Left lung (tissue), 10 donors: ENCODE results near the gene ABCA7. TPM values are rescaled to one million over a fixed set of nuclear protein-coding genes. Genes with fewer than 3 reads are reported as not detected.

Experiments
- ATAC-seq: fragments of 200-7000 bp; cut with Tn5 transposase; one replicate; pipeline ENCODE4 v1.9.1; 2020; ENCODE audit warnings: moderate library complexity
- DNase-seq, 4 donors: peaks; one replicate each; pipeline ENCODE4 v3.0.0-alpha.2; 2013 to 2020
- H3K27ac ChIP-seq, 2 donors: fragments of 200-600 bp; sonication (generic) in 1 of 2; one replicate each; pipeline versions ENCODE4 v1.5.0 to v1.8.0; 2020 to 2021
- H3K27me3 ChIP-seq, 2 donors: fragments of 200-600 bp; sonication (generic) in 1 of 2; one replicate each; pipeline versions ENCODE4 v1.5.0 to v1.8.0; 2020 to 2021
- H3K36me3 ChIP-seq, 2 donors: fragments of 200-600 bp; sonication (generic) in 1 of 2; one replicate each; pipeline versions ENCODE4 v1.5.0 to v1.8.0; 2020 to 2021
- H3K4me1 ChIP-seq, 2 donors: fragments of 200-600 bp; one replicate each; pipeline ENCODE4 v1.8.0; 2021
- H3K4me3 ChIP-seq, 2 donors: fragments of 200-600 bp; sonication (generic) in 1 of 2; one replicate each; pipeline versions ENCODE4 v1.5.0 to v1.8.0; 2020 to 2021; ENCODE audit warnings: mild to moderate bottlenecking in 1 of 2
- H3K9me3 ChIP-seq, 2 donors: fragments of 200-600 bp; sonication (generic) in 1 of 2; one replicate each; pipeline versions ENCODE4 v1.5.0 to v1.8.0; 2020 to 2021
- CTCF ChIP-seq, 2 donors: fragments of 200-600 bp; sonication (generic) in 1 of 2; IDR thresholded peaks; one replicate each; pipeline versions ENCODE4 v1.5.0 to v1.8.0; 2021; ENCODE audit warnings: antibody characterized with exemption in 2 of 2
- intact Hi-C, 2 donors: fragments of 100-400 bp; cut with DNase I; formaldehyde crosslinking; loops; one replicate each; pipeline versions ENCODE4 v1.11.2 to v1.14.2; 2022
- polyA plus RNA-seq, 6 donors: library from polyadenylated mRNA; unstranded; fragments of 120-200 nt; gene quantifications; one replicate each; pipeline ENCODE4 v1.2.1, GENCODE V29; 2013; ENCODE audit not compliant: insufficient read length in 6 of 6
- total RNA-seq, 2 donors: library from RNA; stranded (reverse); fragmentation: NEBNext Ultra II Directional; extraction: Animal tissue kit (Norgen Biotek cat#: 25700); gene quantifications; one replicate each; pipeline ENCODE4 v1.2.1, GENCODE V29; 2021
- donor health status: DM: no; HTN: yes; CAD: no.
- donor health status: DM: no; HTN: no; CAD: no.

ABCA7 gene
- total and polyA plus RNA-seq, 8 donors: 3.3 to 52.2 (median 4.9) TPM

- Histone ChIP-seq H3K9me3 (no peaks in the 10 kb centered on the region), H3K4me3 (peak overlapping the region; percentile 87 to 88), H3K4me1 (peaks cover 13 to 62% of the 10 kb centered on the region in 2 donors), H3K27ac (peak overlapping the region in 1 of 2 donors; percentile 78), H3K36me3 (peaks cover 0 to 49% of the 10 kb centered on the region in 2 donors), H3K27me3 (no peaks in the 10 kb centered on the region)
- TF ChIP-seq CTCF (IDR thresholded peaks at IDR 0.05): no peak
- intact Hi-C loops: no loop called here
- no peak for ATAC-seq
- DNase-seq: no peak
Observed at GRCh38 chr19:1093811-1094553, 54.1 kb downstream of the ABCA7 start.

- H3K27ac ChIP-seq: peak overlapping the region in 1 of 2 donors; percentile 78
- intact Hi-C loops: no loop called here
- ATAC-seq (no peak), DNase-seq (no peak)
- H3K27me3 ChIP-seq: no peaks in the 10 kb centered on the region
- peaks cover 17 to 62% of the 10 kb centered on the region in 2 donors for H3K4me1 ChIP-seq
- no peak for TF ChIP-seq CTCF (IDR thresholded peaks at IDR 0.05)
- no peaks in the 10 kb centered on the region for H3K9me3 ChIP-seq
- H3K4me3 ChIP-seq: peak overlapping the region; percentile 87 to 88
- peaks cover 0 to 42% of the 10 kb centered on the region in 2 donors for H3K36me3 ChIP-seq
Observed at GRCh38 chr19:1094655-1094977, 54.7 kb downstream of the ABCA7 start.

- peak within 1 kb of the TSS; percentile 87 to 88 for H3K4me3 ChIP-seq
- peaks cover 0 to 1% of the 10 kb centered on the region in 2 donors for H3K9me3 ChIP-seq
- ATAC-seq: peak; percentile 89
- peaks cover 17 to 63% of the 10 kb centered on the region in 2 donors for H3K4me1 ChIP-seq
- no peaks in the 10 kb centered on the region for H3K27me3 ChIP-seq
- peaks cover 0 to 37% of the 10 kb centered on the region in 2 donors for H3K36me3 ChIP-seq
- TF ChIP-seq CTCF (IDR thresholded peaks at IDR 0.05): no peak
- H3K27ac ChIP-seq: peak within 1 kb of the TSS; percentile 37 to 78
- DNase-seq: peak; percentile 96 to 100 (median 99)
- intact Hi-C loops: no loop called here
Observed at GRCh38 chr19:1094978-1095701, 55.2 kb downstream of the ABCA7 start, which contains the start of gene POLR2E. POLR2E (minus strand) TSS chr19:1095375; CDS start chr19:1095315, 60 bp downstream.

GRCh38 chr19:1097810-1098176, 57.9 kb downstream of the ABCA7 start:
- Histone ChIP-seq H3K27ac (peak overlapping the region; percentile 75 to 97), H3K4me3 (no peak overlapping the region), H3K36me3 (peaks cover 0 to 10% of the 10 kb centered on the region in 2 donors), H3K9me3 (peaks cover 0 to 1% of the 10 kb centered on the region in 2 donors), H3K4me1 (peaks cover 39 to 85% of the 10 kb centered on the region in 2 donors), H3K27me3 (no peaks in the 10 kb centered on the region)
- ATAC-seq: peak; percentile 23
- intact Hi-C loops: no loop called here
- no peak for DNase-seq
- TF ChIP-seq CTCF (IDR thresholded peaks at IDR 0.05): no peak
